ENCODE measurements around the gene HSF4. TPM values are rescaled to one million over a fixed set of nuclear protein-coding genes. Genes with fewer than 3 reads are reported as not detected.

Gene HSF4
- total and polyA plus RNA-seq, 2 donors (not counting 3 experiments of a cell fraction or from before 2014, with no cell fraction given): 4.8 to 5.5 TPM

DNA sequence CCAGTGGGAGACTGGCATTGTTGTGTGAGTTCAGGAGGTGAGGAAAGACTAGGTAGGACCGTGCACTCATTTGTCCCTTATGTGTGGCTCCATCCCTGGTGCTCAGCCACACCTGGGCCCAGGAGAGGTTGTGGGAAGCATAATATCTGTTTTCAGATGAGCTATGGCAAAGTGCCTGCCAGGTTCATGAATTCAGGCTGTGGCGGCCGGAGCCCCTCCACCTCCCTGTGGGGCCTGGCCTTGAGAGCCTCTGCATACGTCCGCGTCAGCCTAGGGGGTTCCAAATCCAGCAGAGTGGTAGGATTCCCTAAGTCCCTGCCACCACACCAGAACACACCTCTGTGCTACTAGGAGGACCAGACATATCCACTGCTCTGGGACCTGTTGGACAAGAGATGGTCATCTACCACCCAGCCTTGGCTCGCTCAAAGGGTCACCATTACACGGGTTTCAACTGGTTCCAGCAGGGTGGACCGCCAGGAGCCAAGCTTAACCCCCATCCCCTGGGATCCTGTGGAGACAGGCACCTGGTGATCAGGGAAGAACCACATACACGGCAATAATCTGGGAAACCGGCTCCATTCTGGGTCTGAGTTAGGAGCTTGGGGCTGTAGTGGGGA, 15.8 kb upstream of the HSF4 start:
- Histone ChIP-seq H3K36me3 (ENCODE audit: control insufficient read depth in 2 of 2, extremely low read depth in 1 of 2, insufficient read depth in 2 of 2, low read length in 2 of 2) (peaks cover 2 to 33% of the 10 kb centered on the region in 2 experiments), H3K4me2 (ENCODE audit: insufficient read depth, low read length) (no peak overlapping the region), H3K9me1 (replicated peaks; ENCODE audit: control insufficient read depth, extremely low read depth, insufficient read depth, low read length) (no peaks in the 10 kb centered on the region), H4K20me1 (replicated peaks; ENCODE audit: control insufficient read depth, extremely low read depth, insufficient read depth, low read length) (no peaks in the 10 kb centered on the region), H3K27ac (ENCODE audit: insufficient read depth, low read depth, low read length) (no peak overlapping the region), H3K4me3 (replicated peaks in 1 of 3; ENCODE audit: insufficient read depth in 1 of 3, low read depth in 1 of 3, low read length in 3 of 3) (no peak overlapping the region), H2AFZ (ENCODE audit: low read depth, low read length) (no peak overlapping the region), H3K79me2 (ENCODE audit: control insufficient read depth, insufficient read depth, low read length) (no peaks in the 10 kb centered on the region), H3K9ac (replicated peaks; ENCODE audit: extremely low read depth, insufficient read depth, low read length) (no peak overlapping the region), H3K4me1 (ENCODE audit: control insufficient read depth, extremely low read depth, insufficient read depth, low read length) (peaks cover 3% of the 10 kb centered on the region), H3K9me3 (replicated peaks; ENCODE audit: control insufficient read depth, insufficient read depth, low read length) (no peaks in the 10 kb centered on the region), H3K27me3 (ENCODE audit: control insufficient read depth in 2 of 2, insufficient read depth in 2 of 2, low read length in 2 of 2) (peaks cover 0 to 5% of the 10 kb centered on the region in 2 experiments)
- ChIA-PET POLR2A (no interaction called here), CTCF (interaction anchor here (1.0 to 1.5 kb wide), 3 partner anchors 36 to 131 kb away, joined by 3 to 6 read pairs (median 4); no protein-coding TSS in a partner anchor)
- dilution Hi-C loops (cut with MboI; ENCODE audit: extremely low pct_ligation_motif_present, low sequenced_read_pairs): no loop called here
- TF ChIP-seq GATA2 (IDR thresholded peaks at IDR 0.05; ENCODE audit: insufficient read depth, insufficient read length, low read depth, low read length): no peak
- no peak for TF ChIP-seq JUN (IDR thresholded peaks at IDR 0.05; ENCODE audit: borderline replicate concordance, insufficient read depth, insufficient read length, low read depth)
- TF ChIP-seq POLR2AphosphoS5 (IDR thresholded peaks at IDR 0.05; ENCODE audit: insufficient read depth, low read depth, low read length): no peak
- TF ChIP-seq EZH2 (IDR thresholded peaks at IDR 0.05; ENCODE audit: borderline replicate concordance, low read depth, low read length, severe bottlenecking): no peak
- TF ChIP-seq, protein P1, sequence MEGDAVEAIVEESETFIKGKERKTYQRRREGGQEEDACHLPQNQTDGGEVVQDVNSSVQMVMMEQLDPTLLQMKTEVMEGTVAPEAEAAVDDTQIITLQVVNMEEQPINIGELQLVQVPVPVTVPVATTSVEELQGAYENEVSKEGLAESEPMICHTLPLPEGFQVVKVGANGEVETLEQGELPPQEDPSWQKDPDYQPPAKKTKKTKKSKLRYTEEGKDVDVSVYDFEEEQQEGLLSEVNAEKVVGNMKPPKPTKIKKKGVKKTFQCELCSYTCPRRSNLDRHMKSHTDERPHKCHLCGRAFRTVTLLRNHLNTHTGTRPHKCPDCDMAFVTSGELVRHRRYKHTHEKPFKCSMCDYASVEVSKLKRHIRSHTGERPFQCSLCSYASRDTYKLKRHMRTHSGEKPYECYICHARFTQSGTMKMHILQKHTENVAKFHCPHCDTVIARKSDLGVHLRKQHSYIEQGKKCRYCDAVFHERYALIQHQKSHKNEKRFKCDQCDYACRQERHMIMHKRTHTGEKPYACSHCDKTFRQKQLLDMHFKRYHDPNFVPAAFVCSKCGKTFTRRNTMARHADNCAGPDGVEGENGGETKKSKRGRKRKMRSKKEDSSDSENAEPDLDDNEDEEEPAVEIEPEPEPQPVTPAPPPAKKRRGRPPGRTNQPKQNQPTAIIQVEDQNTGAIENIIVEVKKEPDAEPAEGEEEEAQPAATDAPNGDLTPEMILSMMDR (IDR thresholded peaks at IDR 0.05; ENCODE audit: extremely low read depth in 1 of 2, insufficient read depth in 1 of 2, low read depth in 1 of 2, low read length in 2 of 2): no peak
- no peak for TF ChIP-seq FOS (IDR thresholded peaks at IDR 0.05; ENCODE audit: borderline replicate concordance, insufficient read depth, low read length)
- TF ChIP-seq, protein P2, sequence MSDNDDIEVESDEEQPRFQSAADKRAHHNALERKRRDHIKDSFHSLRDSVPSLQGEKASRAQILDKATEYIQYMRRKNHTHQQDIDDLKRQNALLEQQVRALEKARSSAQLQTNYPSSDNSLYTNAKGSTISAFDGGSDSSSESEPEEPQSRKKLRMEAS (IDR thresholded peaks at IDR 0.05; ENCODE audit: insufficient read depth, insufficient read length): no peak
- TF ChIP-seq POLR2A (IDR thresholded peaks at IDR 0.05; ENCODE audit: low read depth, low read length): no peak
- no peak for TF ChIP-seq MYC (IDR thresholded peaks at IDR 0.05; ENCODE audit: low read depth, low read length)
- intact Hi-C loops (cut with micrococcal nuclease): no loop called here
- no TSS peak for BruUV-seq (replicated peaks)
- DNase-seq (ENCODE audit: low read depth, low spot score): no peak
- no peak for FAIRE-seq

Data from endothelial cell of umbilical vein (primary cell).